Activated T-cell treated with anti-CD3 and anti-CD28 coated beads, Interleukin-2, amount 50 U/mL, for 72 hours (primary cell): Measurements from ENCODE around the gene PRUNE2. TPM values are rescaled to one million over a fixed set of nuclear protein-coding genes. Genes with fewer than 3 reads are reported as not detected.
"Not testable (repeated sequence)": the region's sequence is repeated elsewhere in the genome, so short reads cannot be mapped to it uniquely, and the experiment has no call there.

ENCODE experiments used
- ATAC-seq, 2 donors: fragments of 150-1000 bp; cut with Tn5 transposase; replicated peaks in 1 of 2; 2 replicates each; pipeline ENCODE4 v1.10.0; 2021; ENCODE audit warnings: moderate library complexity in 2 of 2, mild to moderate bottlenecking in 1 of 2
- DNase-seq, 2 donors: peaks; one replicate each; pipeline ENCODE4 v3.0.0; 2021 to 2022; ENCODE audit warnings: mixed read lengths in 1 of 2
- H3K27ac Mint-ChIP-seq: one replicate; pipeline ENCODE4 v1.8.0; 2022; ENCODE audit warnings: mild to moderate bottlenecking, moderate library complexity, mixed read lengths
- H3K27me3 Mint-ChIP-seq: one replicate; pipeline ENCODE4 v1.8.0; 2022; ENCODE audit warnings: low read depth, mixed read lengths
- H3K36me3 Mint-ChIP-seq, 2 donors: one replicate each; pipeline ENCODE4 v1.8.0; 2022; ENCODE audit warnings: mixed read lengths in 2 of 2, mild to moderate bottlenecking in 1 of 2; ENCODE audit not compliant: insufficient read depth in 2 of 2
- H3K4me1 Mint-ChIP-seq: one replicate; pipeline ENCODE4 v1.8.0; 2022; ENCODE audit warnings: low read depth, mixed read lengths
- H3K4me3 Mint-ChIP-seq, 2 donors: one replicate each; pipeline ENCODE4 v1.8.0; 2022; ENCODE audit warnings: mild to moderate bottlenecking in 2 of 2, mixed read lengths in 2 of 2, moderate library complexity in 2 of 2
- H3K9me3 Mint-ChIP-seq, 2 donors: one replicate each; pipeline ENCODE4 v1.8.0; 2022; ENCODE audit warnings: mixed read lengths in 2 of 2
- total RNA-seq, 2 donors: library from RNA; stranded (reverse); gene quantifications; one replicate each; pipeline ENCODE4 v1.2.3, GENCODE V29; 2022

Gene PRUNE2
- total RNA-seq, 2 donors from 2014 or later = 0.69 to 1.5 TPM

GRCh38 chr9:76877961-76878360 is 28.0 kb downstream of the PRUNE2 start:
- no peak overlapping the region for H3K4me3 Mint-ChIP-seq
- ATAC-seq (no peak), DNase-seq (no peak)
- H3K36me3 Mint-ChIP-seq = no peaks in the 10 kb centered on the region
- no peak overlapping the region for H3K27ac Mint-ChIP-seq
- H3K9me3 Mint-ChIP-seq = peaks cover 0 to 2% of the 10 kb centered on the region in 2 donors
- H3K27me3 Mint-ChIP-seq = no peaks in the 10 kb centered on the region
- no peaks in the 10 kb centered on the region for H3K4me1 Mint-ChIP-seq

- ATAC-seq (no peak), DNase-seq (no peak)
- no peak overlapping the region for H3K4me3 Mint-ChIP-seq
- no peaks in the 10 kb centered on the region for H3K36me3 Mint-ChIP-seq
- no peak overlapping the region for H3K27ac Mint-ChIP-seq
- H3K27me3 Mint-ChIP-seq = no peaks in the 10 kb centered on the region
- H3K9me3 Mint-ChIP-seq = no peaks in the 10 kb centered on the region
- H3K4me1 Mint-ChIP-seq = no peaks in the 10 kb centered on the region
These were observed 29.8 kb downstream of the PRUNE2 start for GRCh38 chr9:76876098-76876497.

- Mint-ChIP-seq H3K27ac (no peak overlapping the region), H3K9me3 (no peaks in the 10 kb centered on the region), H3K36me3 (no peaks in the 10 kb centered on the region), H3K27me3 (no peaks in the 10 kb centered on the region), H3K4me1 (no peaks in the 10 kb centered on the region), H3K4me3 (no peak overlapping the region)
- no peak for ATAC-seq
- no peak for DNase-seq
These were observed 32.1 kb downstream of the PRUNE2 start for GRCh38 chr9:76873821-76874220.

GRCh38 chr9:76873056-76873792 is 32.7 kb downstream of the PRUNE2 start:
- Mint-ChIP-seq H3K9me3 (no peaks in the 10 kb centered on the region), H3K4me1 (no peaks in the 10 kb centered on the region), H3K4me3 (no peak overlapping the region), H3K36me3 (no peaks in the 10 kb centered on the region), H3K27ac (no peak overlapping the region), H3K27me3 (peaks cover 3% of the 10 kb centered on the region)
- no peak for ATAC-seq
- no peak for DNase-seq

DNA sequence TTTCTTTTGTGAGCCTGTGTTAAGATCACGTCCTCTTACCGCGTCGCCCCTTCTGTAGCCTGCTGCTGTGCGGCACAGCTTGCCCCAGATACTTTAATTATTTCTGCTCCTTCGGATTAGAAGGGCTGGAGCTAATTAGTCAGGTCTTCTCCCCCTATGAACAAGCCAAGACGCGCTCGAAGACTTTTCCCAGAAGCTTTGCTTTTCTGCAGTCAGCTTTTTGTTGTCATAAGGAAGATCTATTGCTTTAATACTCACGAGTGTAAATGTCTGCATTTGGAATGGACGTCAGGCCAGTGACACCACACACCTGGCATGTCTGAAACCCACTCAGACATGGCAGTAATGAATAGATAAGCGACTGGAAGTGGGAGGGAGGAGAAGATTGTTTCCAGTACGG is 37.0 kb downstream of the PRUNE2 start:
- DNase-seq (no peak), ATAC-seq (no peak)
- peaks cover 8% of the 10 kb centered on the region for H3K27me3 Mint-ChIP-seq
- H3K27ac Mint-ChIP-seq = no peak overlapping the region
- H3K9me3 Mint-ChIP-seq = no peaks in the 10 kb centered on the region
- no peaks in the 10 kb centered on the region for H3K36me3 Mint-ChIP-seq
- no peaks in the 10 kb centered on the region for H3K4me1 Mint-ChIP-seq
- no peak overlapping the region for H3K4me3 Mint-ChIP-seq

DNA sequence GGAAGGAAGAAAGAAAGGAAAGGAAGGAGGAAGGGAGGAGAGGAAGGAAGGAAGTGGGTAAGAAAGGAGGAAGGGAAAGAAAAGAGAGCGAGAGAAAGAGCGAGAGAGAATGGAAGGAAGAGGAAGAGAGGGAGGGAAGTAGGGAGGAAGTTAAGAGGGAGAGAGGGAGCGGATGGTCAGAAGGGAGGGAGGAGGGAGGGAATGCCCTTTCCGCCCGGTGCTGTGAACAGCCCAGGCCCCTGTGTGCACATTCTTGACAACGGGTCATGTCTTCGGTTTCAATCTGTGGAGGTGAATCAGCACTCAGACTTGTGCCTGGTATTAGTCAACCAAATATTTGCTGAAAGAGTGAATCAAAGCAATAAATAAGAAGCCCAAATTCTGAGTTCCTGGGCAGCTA is 39.2 kb downstream of the PRUNE2 start:
- Mint-ChIP-seq H3K36me3 (no peaks in the 10 kb centered on the region), H3K4me3 (no peak overlapping the region), H3K27ac (no peak overlapping the region), H3K27me3 (peaks cover 8% of the 10 kb centered on the region), H3K9me3 (no peaks in the 10 kb centered on the region), H3K4me1 (no peaks in the 10 kb centered on the region)
- no peak for DNase-seq
- peak in 1 of 2 donors; percentile 25 for ATAC-seq

GRCh38 chr9:76863832-76864231 is 42.1 kb downstream of the PRUNE2 start:
- no peak for DNase-seq
- H3K27ac Mint-ChIP-seq = no peak overlapping the region
- ATAC-seq = no peak
- H3K9me3 Mint-ChIP-seq = no peaks in the 10 kb centered on the region
- H3K27me3 Mint-ChIP-seq = peaks cover 8% of the 10 kb centered on the region
- H3K36me3 Mint-ChIP-seq = no peaks in the 10 kb centered on the region
- no peak overlapping the region for H3K4me3 Mint-ChIP-seq
- H3K4me1 Mint-ChIP-seq = no peaks in the 10 kb centered on the region

DNA sequence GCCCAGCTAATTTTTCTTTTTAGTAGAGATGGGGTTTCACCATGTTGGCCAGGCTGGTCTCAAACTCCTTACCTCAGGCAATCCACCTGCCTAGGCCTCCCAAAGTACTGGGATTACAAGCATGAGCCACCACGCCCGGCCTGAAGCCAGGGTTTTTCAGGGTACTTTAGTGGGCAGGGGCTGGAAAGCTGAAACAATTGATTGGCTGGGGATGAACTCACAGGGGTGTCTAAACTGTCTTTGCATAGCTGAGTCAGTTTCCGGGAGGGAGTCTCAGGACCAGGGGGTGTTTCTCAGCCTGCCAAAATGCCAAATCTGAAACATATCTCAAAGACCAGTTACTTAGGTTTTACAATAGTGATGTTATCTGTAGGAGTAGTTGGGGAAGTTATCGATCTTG is 46.1 kb downstream of the PRUNE2 start:
- H3K27me3 Mint-ChIP-seq = no peaks in the 10 kb centered on the region
- no peak overlapping the region for H3K27ac Mint-ChIP-seq
- no peak for ATAC-seq
- H3K4me3 Mint-ChIP-seq = no peak overlapping the region
- H3K36me3 Mint-ChIP-seq = no peaks in the 10 kb centered on the region
- peaks cover 0 to 5% of the 10 kb centered on the region in 2 donors for H3K9me3 Mint-ChIP-seq
- no peaks in the 10 kb centered on the region for H3K4me1 Mint-ChIP-seq
- no peak for DNase-seq

GRCh38 chr9:76858248-76858647 is 47.7 kb downstream of the PRUNE2 start:
- H3K4me3 Mint-ChIP-seq, H3K36me3 Mint-ChIP-seq, ATAC-seq, H3K27ac Mint-ChIP-seq, H3K9me3 Mint-ChIP-seq, H3K27me3 Mint-ChIP-seq, H3K4me1 Mint-ChIP-seq, DNase-seq: not testable (repeated sequence)

DNA sequence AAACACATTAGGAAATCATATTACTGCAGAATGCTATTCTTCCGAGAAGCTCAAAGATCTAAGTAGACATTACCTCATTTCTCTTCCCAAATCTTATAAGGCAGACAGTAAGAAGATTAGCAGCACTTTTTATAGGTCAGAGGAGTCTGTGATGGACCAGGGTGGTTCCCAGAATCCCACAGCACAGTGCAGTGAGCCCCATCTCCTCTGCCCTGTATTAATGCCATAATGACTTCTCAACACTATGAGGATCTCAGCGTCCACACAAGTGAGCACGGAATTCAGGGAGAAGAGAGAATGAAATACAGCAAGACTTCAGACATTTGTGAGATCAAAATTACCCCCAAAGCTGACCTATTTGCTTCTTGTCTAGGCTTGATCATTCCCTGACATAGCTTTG is 49.9 kb downstream of the PRUNE2 start:
- H3K27me3 Mint-ChIP-seq = no peaks in the 10 kb centered on the region
- ATAC-seq = no peak
- no peaks in the 10 kb centered on the region for H3K36me3 Mint-ChIP-seq
- peaks cover 0 to 5% of the 10 kb centered on the region in 2 donors for H3K9me3 Mint-ChIP-seq
- H3K4me1 Mint-ChIP-seq = no peaks in the 10 kb centered on the region
- no peak overlapping the region for H3K4me3 Mint-ChIP-seq
- no peak for DNase-seq
- no peak overlapping the region for H3K27ac Mint-ChIP-seq

- Mint-ChIP-seq H3K36me3 (no peaks in the 10 kb centered on the region), H3K4me1 (no peaks in the 10 kb centered on the region), H3K9me3 (peaks cover 0 to 5% of the 10 kb centered on the region in 2 donors), H3K4me3 (no peak overlapping the region), H3K27ac (no peak overlapping the region), H3K27me3 (no peaks in the 10 kb centered on the region)
- DNase-seq (no peak), ATAC-seq (no peak)
These were observed 50.9 kb downstream of the PRUNE2 start for GRCh38 chr9:76855015-76855414.

DNA sequence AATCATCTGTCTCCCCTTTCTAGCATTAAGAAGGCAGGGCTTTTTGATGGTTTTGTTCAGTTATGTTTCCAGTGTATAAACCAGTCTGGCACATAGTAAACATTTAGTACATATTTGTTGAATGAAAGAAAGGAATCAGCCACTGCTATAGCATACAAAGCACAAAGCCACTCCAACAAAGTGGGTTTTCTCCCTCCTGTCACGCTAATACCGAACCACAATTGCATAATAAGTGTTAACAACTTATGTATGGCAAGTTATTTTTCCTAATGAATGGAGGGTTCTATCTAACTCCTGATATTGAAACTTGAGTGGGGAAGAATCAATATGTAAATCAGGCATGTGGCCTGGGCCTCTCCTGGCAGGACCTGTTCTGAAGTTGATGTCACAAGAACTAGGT is 53.9 kb downstream of the PRUNE2 start:
- Mint-ChIP-seq H3K4me1 (no peaks in the 10 kb centered on the region), H3K27me3 (no peaks in the 10 kb centered on the region), H3K27ac (no peak overlapping the region), H3K36me3 (no peaks in the 10 kb centered on the region), H3K9me3 (no peaks in the 10 kb centered on the region), H3K4me3 (no peak overlapping the region)
- no peak for DNase-seq
- no peak for ATAC-seq

- no peak overlapping the region for H3K4me3 Mint-ChIP-seq
- H3K27me3 Mint-ChIP-seq = peaks cover 8% of the 10 kb centered on the region
- H3K9me3 Mint-ChIP-seq = no peaks in the 10 kb centered on the region
- no peak overlapping the region for H3K27ac Mint-ChIP-seq
- H3K4me1 Mint-ChIP-seq = no peaks in the 10 kb centered on the region
- H3K36me3 Mint-ChIP-seq = no peaks in the 10 kb centered on the region
- DNase-seq (no peak), ATAC-seq (no peak)
These were observed 59.6 kb downstream of the PRUNE2 start for GRCh38 chr9:76846297-76846696.

- H3K9me3 Mint-ChIP-seq = no peaks in the 10 kb centered on the region
- no peaks in the 10 kb centered on the region for H3K4me1 Mint-ChIP-seq
- no peak for ATAC-seq
- H3K27me3 Mint-ChIP-seq = peaks cover 8% of the 10 kb centered on the region
- no peak overlapping the region for H3K4me3 Mint-ChIP-seq
- H3K36me3 Mint-ChIP-seq = no peaks in the 10 kb centered on the region
- DNase-seq = no peak
- H3K27ac Mint-ChIP-seq = no peak overlapping the region
These were observed 60.7 kb downstream of the PRUNE2 start for GRCh38 chr9:76845254-76845653.
